Activated B cell treated with CpG ODN at 0.5 μM for 24 hours (primary cell): Measurements from ENCODE around the gene LDLRAD4. TPM values are rescaled to one million over a fixed set of nuclear protein-coding genes. Genes with fewer than 3 reads are reported as not detected.

ENCODE experiments used
- ATAC-seq: fragments of 200-7000 bp; cut with Tn5 transposase; one replicate; pipeline ENCODE4 v1.10.0; 2021; ENCODE audit warnings: low read depth, mild to moderate bottlenecking, moderate library complexity
- CTCF ChIA-PET: fragments of 350-600 bp; sonication (Branson Sonifier 250); formaldehyde crosslinking; loops from one replicate; lab custom pipeline; 2021; ENCODE audit warnings: antibody characterized with exemption; lab: Charles Lee
- POLR2A ChIA-PET: fragments of 350-600 bp; sonication (Branson Sonifier 250); formaldehyde crosslinking; loops from one replicate; lab custom pipeline; 2021; ENCODE audit warnings: antibody characterized with exemption; lab: Charles Lee
- DNase-seq: peaks from one replicate; pipeline ENCODE4 v3.0.0; 2022
- H3K27ac Mint-ChIP-seq: one replicate; pipeline ENCODE4 v1.8.0; 2020; ENCODE audit warnings: mixed read lengths
- H3K27me3 Mint-ChIP-seq: one replicate; pipeline ENCODE4 v1.8.0; 2021; ENCODE audit warnings: mixed read lengths
- H3K36me3 Mint-ChIP-seq: one replicate; pipeline ENCODE4 v1.8.0; 2021; ENCODE audit warnings: low read depth, mixed read lengths
- H3K4me1 Mint-ChIP-seq: one replicate; pipeline ENCODE4 v1.8.0; 2021; ENCODE audit warnings: mixed read lengths
- H3K4me3 Mint-ChIP-seq: one replicate; pipeline ENCODE4 v1.8.0; 2020; ENCODE audit warnings: mild to moderate bottlenecking, mixed read lengths
- H3K9me3 Mint-ChIP-seq: one replicate; pipeline ENCODE4 v1.8.0; 2020; ENCODE audit warnings: mixed read lengths
- intact Hi-C: fragments of 100-400 bp; cut with micrococcal nuclease; formaldehyde crosslinking; loops from one replicate; pipeline ENCODE4 v1.15.1; 2024
- total RNA-seq: library from RNA; stranded (reverse); gene quantifications from 2 replicates; pipeline ENCODE4 v1.2.3, GENCODE V29; 2022
- TF ChIP-seq, protein P1 (sequence below): fragments of 200-600 bp; IDR thresholded peaks from one replicate; pipeline ENCODE4 v1.8.0; 2022; ENCODE audit warnings: antibody characterized with exemption, mild to moderate bottlenecking

Gene LDLRAD4
- total RNA-seq, 1 donor from 2014 or later = 66.9 TPM

DNA sequence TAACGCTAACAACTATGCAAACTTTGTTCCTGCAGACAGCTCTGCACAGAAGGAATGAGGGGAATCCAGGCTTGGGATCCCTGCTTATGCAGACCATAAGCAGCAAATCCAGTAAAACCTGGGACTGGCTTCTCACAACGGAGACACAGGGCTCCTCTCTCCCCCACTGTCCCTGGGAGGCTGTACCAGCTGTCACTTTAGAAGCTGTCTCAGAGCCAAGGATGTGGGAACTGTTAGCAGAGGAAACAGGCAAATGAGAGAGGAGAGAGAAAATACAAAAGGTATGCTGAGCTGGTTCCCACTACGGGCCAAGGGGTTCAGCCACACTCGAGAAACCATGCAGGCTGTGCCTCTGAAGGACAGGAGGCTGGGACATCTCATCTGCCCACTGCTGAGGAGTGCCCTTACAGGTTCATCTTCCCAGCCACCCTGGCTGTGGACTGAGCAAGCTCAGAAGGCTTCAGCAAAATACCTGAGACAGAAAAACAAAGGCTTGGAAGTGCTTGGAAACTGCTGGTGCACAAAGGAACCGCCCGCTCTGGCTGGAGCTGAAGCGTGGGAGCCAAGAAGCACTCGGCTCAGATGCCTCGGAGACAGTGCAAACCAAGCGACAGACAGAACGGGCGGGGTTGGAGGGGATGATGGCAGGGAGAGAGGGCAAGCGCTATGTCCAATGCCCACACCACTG, 435.3 kb downstream of the LDLRAD4 start:
- intact Hi-C loops = no loop called here
- DNase-seq (no peak), ATAC-seq (no peak)
- H3K27ac Mint-ChIP-seq = no peak overlapping the region
- TF ChIP-seq, protein P1, sequence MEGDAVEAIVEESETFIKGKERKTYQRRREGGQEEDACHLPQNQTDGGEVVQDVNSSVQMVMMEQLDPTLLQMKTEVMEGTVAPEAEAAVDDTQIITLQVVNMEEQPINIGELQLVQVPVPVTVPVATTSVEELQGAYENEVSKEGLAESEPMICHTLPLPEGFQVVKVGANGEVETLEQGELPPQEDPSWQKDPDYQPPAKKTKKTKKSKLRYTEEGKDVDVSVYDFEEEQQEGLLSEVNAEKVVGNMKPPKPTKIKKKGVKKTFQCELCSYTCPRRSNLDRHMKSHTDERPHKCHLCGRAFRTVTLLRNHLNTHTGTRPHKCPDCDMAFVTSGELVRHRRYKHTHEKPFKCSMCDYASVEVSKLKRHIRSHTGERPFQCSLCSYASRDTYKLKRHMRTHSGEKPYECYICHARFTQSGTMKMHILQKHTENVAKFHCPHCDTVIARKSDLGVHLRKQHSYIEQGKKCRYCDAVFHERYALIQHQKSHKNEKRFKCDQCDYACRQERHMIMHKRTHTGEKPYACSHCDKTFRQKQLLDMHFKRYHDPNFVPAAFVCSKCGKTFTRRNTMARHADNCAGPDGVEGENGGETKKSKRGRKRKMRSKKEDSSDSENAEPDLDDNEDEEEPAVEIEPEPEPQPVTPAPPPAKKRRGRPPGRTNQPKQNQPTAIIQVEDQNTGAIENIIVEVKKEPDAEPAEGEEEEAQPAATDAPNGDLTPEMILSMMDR = no peak
- H3K4me1 Mint-ChIP-seq = no peaks in the 10 kb centered on the region
- no peaks in the 10 kb centered on the region for H3K36me3 Mint-ChIP-seq
- ChIA-PET CTCF (no interaction called here), POLR2A (no interaction called here)
- no peaks in the 10 kb centered on the region for H3K27me3 Mint-ChIP-seq
- H3K4me3 Mint-ChIP-seq = no peak overlapping the region
- H3K9me3 Mint-ChIP-seq = no peaks in the 10 kb centered on the region

DNA sequence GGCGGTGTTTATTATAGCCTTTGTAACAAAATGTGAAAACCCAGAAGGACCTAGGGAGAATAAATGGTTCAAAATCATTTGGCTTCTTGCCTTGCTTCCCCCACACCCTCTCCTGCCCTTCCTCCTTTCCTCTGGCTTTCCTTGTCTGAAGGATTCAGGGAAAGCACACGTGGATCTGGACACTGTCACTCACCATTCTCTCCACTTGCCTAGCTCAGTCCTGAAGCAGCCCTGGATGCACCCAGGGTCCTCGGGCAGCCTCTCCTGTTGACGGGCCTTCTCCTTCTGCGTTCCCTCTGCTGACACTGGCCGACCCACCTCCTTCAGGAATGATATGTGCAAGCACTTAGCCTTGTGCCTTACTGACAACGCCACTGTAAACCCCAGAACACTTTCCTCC, 439.4 kb downstream of the LDLRAD4 start:
- H3K9me3 Mint-ChIP-seq = no peaks in the 10 kb centered on the region
- H3K4me3 Mint-ChIP-seq = no peak overlapping the region
- peaks cover 15% of the 10 kb centered on the region for H3K36me3 Mint-ChIP-seq
- H3K27ac Mint-ChIP-seq = no peak overlapping the region
- no peaks in the 10 kb centered on the region for H3K4me1 Mint-ChIP-seq
- ChIA-PET CTCF (no interaction called here), POLR2A (no interaction called here)
- intact Hi-C loops = no loop called here
- no peaks in the 10 kb centered on the region for H3K27me3 Mint-ChIP-seq
- DNase-seq = no peak
- TF ChIP-seq, protein P1 = no peak
- no peak for ATAC-seq

DNA sequence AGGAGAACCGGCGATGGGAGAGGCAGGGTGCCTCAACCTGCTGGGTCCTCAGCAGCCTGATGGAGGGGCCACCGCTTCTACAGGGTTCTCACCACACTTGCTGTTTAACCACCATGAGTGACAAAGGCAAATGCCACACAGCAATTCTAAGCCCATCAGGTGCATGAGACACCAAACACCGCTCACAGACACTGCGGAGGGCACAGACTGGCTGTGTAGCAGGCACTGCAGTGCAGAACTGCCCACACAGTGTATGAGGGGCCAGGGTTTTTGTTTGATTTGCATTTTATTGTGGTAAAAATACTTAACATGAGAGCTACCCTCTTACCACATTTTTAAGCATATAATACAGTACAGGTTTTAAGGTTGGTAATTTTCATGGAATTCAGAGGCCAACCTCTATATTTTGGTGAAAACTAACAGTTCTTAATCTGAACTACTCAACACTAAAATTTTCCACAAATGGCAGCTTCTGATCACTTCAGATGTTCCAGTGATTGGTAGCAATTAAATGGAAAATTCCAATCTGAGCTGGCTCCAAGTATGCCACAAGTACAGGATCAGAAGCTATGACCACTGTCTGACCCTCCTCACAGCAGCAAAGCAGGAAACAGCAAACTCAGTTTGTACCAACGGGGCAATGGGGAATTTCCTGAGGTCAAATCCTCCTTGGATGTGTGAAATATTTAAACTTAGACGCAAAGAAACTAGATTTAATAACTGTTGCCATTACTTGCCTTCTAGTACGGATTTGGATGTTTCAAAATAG, 440.1 kb downstream of the LDLRAD4 start:
- intact Hi-C loops = no loop called here
- no peaks in the 10 kb centered on the region for H3K27me3 Mint-ChIP-seq
- H3K4me3 Mint-ChIP-seq = no peak overlapping the region
- ChIA-PET CTCF (no interaction called here), POLR2A (no interaction called here)
- H3K27ac Mint-ChIP-seq = no peak overlapping the region
- TF ChIP-seq, protein P1 = no peak
- DNase-seq = no peak
- no peak for ATAC-seq
- peaks cover 19% of the 10 kb centered on the region for H3K36me3 Mint-ChIP-seq
- H3K4me1 Mint-ChIP-seq = no peaks in the 10 kb centered on the region
- H3K9me3 Mint-ChIP-seq = no peaks in the 10 kb centered on the region

DNA sequence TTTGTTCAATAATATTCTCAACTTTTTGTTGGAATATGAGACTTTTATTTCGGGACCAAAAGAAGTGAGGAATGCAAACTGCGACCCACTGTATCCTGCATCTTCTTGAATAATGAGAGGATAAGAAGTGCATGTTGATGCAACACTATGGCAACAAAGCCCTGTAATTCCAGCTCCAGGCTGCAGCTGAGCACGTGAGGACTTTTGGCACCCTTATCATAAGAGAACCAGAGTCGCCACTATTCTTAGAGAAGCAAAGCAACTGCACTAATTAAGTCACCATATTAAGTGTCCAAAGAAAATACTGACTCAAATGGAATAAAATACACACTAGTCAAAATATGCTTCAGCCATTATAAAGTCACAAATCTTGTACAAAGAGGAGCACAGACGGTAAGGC, 441.9 kb downstream of the LDLRAD4 start:
- Mint-ChIP-seq H3K9me3 (no peaks in the 10 kb centered on the region), H3K27ac (no peak overlapping the region), H3K27me3 (no peaks in the 10 kb centered on the region), H3K4me3 (no peak overlapping the region), H3K36me3 (peaks cover 34% of the 10 kb centered on the region), H3K4me1 (no peaks in the 10 kb centered on the region)
- TF ChIP-seq, protein P1 = no peak
- DNase-seq (no peak), ATAC-seq (no peak)
- intact Hi-C loops = no loop called here
- CTCF ChIA-PET = no interaction called here
- POLR2A ChIA-PET = no interaction called here

DNA sequence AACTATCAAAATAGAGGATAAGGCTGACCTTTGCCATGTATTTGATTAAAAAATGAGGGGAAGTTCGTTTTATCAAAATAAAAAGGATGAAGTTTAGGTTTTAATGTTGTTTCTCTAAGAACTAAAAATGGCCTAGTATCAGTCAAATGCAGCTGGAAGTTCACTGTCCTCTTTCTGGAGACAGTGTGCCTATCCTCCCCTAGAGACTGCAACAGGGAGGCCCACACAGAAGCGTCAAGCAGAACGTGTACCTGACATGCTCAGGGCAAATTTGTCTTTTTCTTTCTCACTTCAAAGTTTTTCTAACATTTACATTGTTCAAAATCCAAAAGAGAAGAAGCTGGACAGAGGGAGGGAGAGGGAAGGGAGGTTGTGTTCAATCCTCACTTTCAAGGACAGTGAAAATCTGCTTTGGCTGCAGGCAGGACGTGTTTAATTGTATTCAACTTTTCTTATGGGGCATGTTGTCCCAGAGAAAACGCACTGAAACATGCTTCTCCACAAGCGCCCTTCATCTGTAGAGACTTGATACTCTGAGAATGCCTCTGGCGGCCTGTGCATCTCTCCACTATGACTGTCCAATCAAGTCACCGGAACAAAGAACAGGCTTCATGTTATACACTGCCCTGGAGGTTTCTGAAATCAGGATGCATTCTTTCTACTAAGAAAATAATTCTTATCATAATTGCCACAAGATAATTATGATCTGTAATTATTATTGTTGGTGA, 442.7 kb downstream of the LDLRAD4 start:
- H3K27me3 Mint-ChIP-seq = no peaks in the 10 kb centered on the region
- no peak overlapping the region for H3K4me3 Mint-ChIP-seq
- ATAC-seq = no peak
- POLR2A ChIA-PET = no interaction called here
- intact Hi-C loops = no loop called here
- no peaks in the 10 kb centered on the region for H3K4me1 Mint-ChIP-seq
- DNase-seq = no peak
- CTCF ChIA-PET = no interaction called here
- no peaks in the 10 kb centered on the region for H3K9me3 Mint-ChIP-seq
- peaks cover 34% of the 10 kb centered on the region for H3K36me3 Mint-ChIP-seq
- TF ChIP-seq, protein P1 = no peak
- peak overlapping the region; percentile 19 for H3K27ac Mint-ChIP-seq
